KOPT-K1 (cell line): Measurements from ENCODE around the gene ADCY7.

ENCODE experiments used
- H3K27ac ChIP-seq: fragments of 200-600 bp; sonication (generic); 2 replicates; pipeline ENCODE4 v1.5.1; 2016; ENCODE audit warnings: antibody characterized with exemption, mild to moderate bottlenecking, low read depth, low read length; ENCODE audit not compliant: poor library complexity, severe bottlenecking
- H3K36me3 ChIP-seq: fragments of 200-600 bp; sonication (generic); 2 replicates; pipeline ENCODE4 v1.5.1; 2017; ENCODE audit warnings: antibody characterized with exemption, mild to moderate bottlenecking, low read length, moderate library complexity; ENCODE audit not compliant: insufficient read depth
- H3K9me3 ChIP-seq: fragments of 200-600 bp; sonication (generic); 2 replicates; pipeline ENCODE4 v1.5.1; 2017; ENCODE audit warnings: antibody characterized with exemption, low read length, mild to moderate bottlenecking; ENCODE audit not compliant: insufficient read depth, poor library complexity, severe bottlenecking

Gene ADCY7

DNA sequence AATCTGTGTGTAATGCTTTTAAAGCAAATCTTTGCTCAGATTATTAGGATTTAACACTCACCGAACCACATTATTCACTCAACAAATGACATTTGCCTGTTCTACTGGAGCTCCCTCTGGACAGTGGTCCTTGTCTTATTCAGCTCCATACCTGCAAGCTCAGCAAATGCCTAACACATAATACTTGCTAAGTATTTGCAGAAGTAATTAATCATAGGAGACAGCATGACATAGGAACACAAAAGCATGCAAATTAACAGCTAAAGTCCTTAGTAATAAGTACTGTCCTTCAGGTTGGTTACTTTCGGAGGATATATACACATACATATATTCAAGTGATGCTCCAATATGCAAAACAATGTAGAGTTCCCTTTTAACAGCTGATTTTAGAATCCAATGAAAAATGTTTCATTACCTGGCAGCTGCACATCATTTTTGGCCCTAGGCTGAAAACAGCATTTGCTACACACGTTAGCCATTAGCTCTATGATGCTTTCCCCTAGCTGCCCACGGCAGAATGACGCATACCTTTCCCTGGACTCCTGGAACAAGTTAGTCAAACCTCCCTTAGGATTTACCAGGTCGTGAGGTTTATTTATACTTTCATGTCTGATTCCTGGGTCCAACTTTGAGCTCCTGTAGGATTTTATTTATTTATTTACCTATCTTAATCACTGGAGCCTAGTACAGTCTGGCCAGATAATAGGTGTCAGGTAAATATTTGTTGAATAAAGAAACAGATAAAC, 93.9 kb downstream of the ADCY7 start:
- Histone ChIP-seq H3K36me3 (peaks cover 99% of the 10 kb centered on the region), H3K9me3 (no peaks in the 10 kb centered on the region), H3K27ac (no peak overlapping the region)

DNA sequence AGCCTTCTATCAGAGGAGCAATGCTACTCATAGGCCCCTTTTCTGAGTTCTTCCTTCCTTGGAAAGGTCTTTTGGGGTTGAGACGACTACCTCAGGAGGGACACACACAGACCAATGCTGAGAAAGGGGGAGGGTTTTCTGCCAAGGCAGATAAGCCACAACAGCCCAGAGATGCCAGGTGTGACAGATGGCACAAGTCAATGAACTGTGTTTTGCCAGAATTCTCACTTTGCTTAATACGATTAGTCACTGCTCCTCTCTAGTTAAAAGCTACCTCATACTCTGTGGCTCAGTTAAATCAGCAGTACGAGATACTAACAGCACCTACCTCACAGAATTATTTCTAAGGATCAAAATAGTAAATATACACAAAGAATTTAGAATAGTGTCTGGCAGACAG, 94.4 kb downstream of the ADCY7 start:
- no peaks in the 10 kb centered on the region for H3K9me3 ChIP-seq
- H3K36me3 ChIP-seq = peaks cover 100% of the 10 kb centered on the region

GRCh38 chr16:50363656-50364055, 97.3 kb downstream of the ADCY7 start:
- Histone ChIP-seq H3K9me3 (no peaks in the 10 kb centered on the region), H3K27ac (no peak overlapping the region), H3K36me3 (peaks cover 88% of the 10 kb centered on the region)

More for the DNA sequence above, 94.4 kb downstream of the ADCY7 start:
- H3K27ac ChIP-seq = no peak overlapping the region

DNA sequence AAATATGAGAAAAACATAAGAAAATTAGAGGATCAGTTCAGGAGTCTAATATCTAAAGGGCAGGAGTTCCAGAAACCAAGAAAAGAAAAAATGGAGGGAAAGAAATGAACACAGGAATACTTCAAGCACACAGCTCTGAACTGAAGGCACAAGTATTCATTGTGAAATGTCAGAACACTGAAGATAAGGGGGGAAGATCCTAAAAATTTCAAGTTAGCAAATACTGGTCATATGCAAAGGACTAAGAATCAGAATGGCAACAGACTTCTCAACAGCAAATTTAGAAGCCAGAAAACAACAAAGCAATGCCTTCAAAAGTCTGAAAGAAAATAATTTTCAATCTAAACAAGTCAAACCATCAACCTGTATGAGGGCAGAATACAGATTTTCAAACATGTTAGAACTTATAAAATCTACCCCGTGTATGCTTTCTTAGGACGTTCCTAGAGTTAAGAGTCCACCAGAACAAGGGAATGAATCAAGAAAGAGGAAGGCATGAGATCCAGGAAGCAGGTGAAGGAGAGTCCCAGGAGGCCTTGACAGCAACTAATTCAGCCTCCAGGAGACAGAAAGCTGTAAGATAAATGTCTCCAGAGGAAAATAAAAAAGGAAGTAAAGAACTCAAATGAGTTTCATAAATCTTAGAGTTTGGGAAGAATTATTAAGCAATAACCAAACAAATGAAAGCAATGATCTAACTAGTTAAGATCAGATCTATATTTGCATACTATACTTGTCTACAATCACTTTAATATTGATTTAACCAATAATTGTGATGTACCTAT, 99.6 kb downstream of the ADCY7 start:
- no peak overlapping the region for H3K27ac ChIP-seq
- H3K36me3 ChIP-seq = peaks cover 65% of the 10 kb centered on the region
- no peaks in the 10 kb centered on the region for H3K9me3 ChIP-seq
